Measurements from ENCODE around the gene CCDC184.

CCDC184 gene

DNA sequence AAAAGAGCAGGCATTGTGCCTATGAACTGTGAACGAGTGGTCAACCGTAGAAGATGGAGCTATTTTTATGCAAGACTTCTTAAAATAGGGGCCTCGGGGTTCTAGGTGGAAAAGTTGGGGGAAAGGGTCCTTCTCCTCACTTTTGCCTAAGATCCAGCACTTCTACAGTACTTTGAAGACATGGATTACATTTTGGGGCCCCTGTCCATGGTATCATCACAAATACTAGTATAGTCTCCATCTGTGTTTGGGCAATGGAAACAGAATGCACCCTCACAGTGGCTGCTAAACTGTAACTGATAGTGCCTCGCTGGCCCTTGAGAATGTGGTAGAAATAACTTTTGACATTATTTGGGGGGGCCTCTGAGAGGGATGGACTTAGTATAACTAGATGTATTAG lies 5.5 kb upstream of the CCDC184 start:
- no peak for DNase-seq (ENCODE audit: extremely low read depth in 1 of 2, low read depth in 1 of 2)

DNA sequence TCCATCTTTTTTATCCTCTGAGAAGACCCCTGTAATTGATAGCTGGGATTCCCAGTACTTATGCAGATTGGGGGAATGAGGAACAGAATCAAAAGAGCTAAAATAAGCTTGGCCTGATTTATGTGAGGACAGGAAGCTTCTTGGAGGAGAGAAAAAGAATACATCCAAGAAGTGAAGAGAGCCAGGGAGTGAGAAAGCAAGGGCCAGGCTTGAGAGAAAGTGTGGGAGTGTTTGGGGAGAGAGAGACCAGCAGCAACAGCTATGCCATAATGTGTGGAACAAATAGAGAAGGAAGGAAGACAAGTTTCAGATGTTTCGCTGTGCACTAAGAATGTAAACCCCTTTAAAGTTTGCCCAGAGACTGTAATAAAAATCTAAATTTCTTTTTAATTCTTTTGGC lies 4.0 kb upstream of the CCDC184 start:
- DNase-seq (ENCODE audit: extremely low read depth in 1 of 2, low read depth in 1 of 2) = no peak

DNA sequence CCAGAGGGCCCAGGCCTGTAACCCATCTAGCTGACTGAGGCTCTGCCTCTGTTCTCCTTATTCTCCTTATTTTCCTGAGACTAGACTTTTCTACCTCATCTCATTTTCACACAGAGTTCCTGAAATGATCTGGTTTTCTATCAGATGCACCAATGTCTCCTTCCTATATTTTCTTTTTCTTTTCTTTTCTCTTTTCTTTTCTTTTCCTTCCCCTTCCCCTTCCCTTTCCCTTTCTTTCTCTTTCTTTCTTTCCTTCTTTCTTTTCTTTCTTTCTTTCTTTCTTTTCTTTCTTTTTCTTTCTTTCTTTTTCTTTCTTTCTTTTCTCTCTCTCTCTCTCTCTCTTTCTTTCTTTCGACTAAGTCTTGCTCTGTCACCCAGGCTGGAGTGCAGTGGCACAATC lies 3.0 kb upstream of the CCDC184 start:
- no peak for DNase-seq (ENCODE audit: extremely low read depth in 1 of 2, low read depth in 1 of 2)

DNA sequence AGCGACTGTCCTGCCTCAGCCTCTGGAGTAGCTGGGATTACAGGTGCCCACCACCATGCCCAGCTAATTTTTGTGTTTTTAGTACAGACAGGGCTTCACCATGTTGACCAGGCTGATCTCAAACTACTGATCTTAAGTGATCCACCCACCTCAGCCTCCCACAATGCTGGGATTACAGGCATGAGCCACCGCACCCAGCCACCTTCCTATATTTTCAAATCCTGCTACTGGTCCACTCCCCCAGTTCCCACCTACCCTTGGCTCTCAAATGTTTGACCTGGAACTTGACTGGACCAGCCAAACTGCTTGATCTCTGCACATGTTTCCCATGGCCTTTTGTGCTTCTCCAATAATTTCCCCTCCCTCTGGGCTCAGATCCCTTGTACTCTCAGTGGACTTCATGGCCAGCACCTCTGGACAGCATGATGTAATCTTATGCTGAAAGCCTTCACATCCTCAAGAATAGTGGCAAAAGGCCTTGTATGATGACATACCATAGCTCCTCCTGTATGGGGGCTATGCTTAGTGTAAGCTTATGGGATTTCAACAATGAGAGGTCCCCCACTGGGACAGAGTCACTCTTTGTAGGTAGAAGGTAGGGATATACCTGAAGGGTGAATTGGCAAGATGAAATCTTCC lies 2.5 kb upstream of the CCDC184 start:
- DNase-seq (ENCODE audit: extremely low read depth in 1 of 2, low read depth in 1 of 2) = no peak

DNA sequence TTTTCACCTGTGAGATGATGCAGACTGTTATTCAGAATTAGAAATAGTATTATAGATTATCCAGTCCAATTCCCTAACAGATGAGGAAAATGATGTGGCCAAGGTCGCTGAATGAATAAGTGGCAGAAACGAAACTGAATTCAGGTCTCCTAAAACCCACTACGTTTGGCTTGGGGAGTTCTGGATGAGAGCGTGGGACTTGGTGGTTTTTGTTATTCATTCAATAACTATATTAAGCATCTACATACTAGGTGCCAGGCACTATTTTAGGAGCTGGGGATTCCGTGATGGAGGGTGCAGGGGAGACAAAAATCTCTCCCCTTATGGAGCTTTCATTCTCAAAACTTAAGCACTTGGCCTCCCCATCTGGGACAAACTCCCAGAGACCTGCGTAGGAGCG lies 813 bp upstream of the CCDC184 start:
- DNase-seq (ENCODE audit: extremely low read depth in 1 of 2, low read depth in 1 of 2) = no peak

DNA sequence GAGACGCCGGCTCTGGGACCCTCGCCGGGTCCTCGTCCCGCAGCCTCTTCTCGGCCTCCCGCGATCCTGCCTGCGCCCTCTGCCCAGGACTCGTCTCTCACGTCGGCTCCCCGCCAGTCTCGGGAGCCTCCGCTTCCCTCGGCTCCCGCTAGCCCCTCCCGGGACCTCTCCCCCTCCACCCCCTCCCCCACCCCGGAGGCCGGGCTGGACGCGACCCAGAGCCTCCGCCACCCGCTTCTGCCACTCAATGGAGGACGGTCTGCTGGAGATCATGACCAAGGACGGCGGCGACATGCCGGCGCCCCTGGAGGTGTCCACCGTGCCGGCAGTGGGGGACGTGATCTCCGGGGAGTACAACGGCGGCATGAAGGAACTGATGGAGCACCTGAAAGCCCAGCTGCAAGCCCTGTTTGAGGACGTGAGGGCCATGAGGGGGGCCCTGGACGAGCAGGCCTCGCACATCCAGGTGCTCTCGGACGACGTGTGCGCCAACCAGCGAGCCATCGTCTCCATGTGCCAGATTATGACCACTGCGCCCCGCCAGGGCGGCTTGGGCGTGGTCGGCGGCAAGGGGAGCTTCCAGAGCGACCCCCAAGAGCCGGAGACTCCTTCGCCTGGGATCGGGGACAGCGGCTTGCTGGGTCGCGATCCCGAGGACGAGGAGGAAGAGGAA lies 568 bp downstream of the CCDC184 start:
- no peak for DNase-seq (ENCODE audit: extremely low read depth in 1 of 2, low read depth in 1 of 2)

DNA sequence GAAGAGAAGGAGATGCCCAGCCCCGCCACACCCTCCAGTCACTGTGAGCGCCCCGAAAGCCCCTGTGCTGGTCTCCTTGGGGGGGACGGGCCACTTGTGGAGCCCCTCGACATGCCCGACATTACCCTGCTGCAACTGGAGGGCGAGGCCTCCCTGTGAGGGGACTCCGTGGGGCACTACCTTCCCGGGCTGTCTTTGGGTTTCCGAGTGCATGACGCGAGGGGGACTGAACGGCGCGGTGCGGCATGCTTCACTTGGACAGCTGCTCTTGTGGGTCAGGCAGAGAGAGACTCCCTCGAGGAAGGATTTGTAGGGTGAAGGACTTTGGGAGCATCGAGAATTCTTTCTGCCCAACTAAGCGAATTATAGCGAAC lies 1.1 kb downstream of the CCDC184 start:
- no peak for DNase-seq (ENCODE audit: extremely low read depth in 1 of 2, low read depth in 1 of 2)

DNA sequence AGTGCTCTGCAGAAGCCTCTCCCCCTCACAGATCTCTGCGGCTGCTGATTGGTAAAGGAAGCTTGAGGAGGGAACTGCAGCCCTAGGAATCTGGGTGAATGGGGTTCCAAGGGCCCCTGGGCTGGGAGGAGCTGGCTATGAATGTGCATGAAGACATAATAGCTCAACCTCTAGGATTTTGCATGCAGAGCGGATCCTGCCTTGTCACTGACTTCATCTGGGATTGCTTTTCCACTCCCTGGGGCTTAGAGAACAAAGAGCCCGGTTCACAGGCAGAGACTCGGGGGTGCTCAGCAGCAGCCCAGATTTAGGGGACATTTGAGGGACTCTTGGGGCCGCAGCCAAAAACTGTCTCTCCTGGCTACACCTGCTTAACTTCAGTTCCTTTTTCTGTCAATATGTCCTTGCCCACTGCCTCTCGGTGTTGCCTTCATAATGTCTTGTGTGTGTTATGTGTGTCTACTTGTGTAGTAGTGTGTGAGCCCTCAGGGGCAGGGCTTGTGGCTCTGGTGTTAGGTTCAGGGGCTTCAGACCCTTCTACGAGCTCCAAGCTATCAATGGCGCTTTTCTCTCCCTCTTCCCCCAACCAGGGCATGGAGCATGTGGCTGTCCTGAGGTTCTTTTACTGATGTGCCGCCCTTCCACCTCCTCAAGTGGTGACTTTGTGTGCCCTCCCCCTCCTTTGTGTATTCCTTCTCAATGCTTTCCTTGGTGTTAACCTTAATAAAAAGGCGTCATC lies 1.9 kb downstream of the CCDC184 start:
- no peak for DNase-seq (ENCODE audit: extremely low read depth in 1 of 2, low read depth in 1 of 2)

DNA sequence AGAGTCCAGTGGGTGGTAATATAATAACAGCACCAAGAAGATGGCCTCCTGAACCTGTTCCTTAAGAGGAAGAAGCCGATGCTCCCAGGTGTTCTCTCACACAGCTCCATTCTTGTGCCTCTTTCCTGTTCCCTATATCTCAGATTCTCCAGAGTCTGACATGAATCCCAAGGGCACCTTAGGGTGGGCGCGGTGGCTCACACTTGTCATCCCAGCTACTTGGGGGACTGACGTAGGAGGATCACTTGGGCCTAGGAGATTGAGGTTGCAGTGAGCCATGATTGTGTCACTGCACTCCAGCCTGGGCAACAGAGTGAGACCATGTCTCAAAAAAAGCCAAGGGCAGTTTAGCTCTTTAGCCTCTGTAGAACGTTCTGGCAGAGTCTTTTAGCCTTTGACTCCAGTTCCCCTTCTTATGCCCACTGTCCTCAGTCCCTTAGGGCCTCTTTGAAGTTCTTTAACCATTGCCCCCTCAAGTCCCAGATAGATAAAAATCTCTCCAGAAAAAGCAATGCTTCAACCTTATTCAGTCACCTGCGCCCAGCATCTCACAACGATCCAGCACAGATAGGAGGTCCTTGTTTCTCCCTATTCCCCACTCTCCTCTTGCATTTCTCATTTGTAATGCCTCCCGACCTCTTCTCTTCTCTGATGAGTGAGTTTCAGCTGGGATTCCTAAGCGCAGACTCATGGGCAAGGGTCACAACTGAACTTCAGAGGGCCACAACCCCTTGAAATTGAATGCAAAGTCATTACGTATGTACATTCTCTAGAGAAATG lies 4.7 kb downstream of the CCDC184 start:
- DNase-seq (ENCODE audit: extremely low read depth in 1 of 2, low read depth in 1 of 2) = no peak

DNA sequence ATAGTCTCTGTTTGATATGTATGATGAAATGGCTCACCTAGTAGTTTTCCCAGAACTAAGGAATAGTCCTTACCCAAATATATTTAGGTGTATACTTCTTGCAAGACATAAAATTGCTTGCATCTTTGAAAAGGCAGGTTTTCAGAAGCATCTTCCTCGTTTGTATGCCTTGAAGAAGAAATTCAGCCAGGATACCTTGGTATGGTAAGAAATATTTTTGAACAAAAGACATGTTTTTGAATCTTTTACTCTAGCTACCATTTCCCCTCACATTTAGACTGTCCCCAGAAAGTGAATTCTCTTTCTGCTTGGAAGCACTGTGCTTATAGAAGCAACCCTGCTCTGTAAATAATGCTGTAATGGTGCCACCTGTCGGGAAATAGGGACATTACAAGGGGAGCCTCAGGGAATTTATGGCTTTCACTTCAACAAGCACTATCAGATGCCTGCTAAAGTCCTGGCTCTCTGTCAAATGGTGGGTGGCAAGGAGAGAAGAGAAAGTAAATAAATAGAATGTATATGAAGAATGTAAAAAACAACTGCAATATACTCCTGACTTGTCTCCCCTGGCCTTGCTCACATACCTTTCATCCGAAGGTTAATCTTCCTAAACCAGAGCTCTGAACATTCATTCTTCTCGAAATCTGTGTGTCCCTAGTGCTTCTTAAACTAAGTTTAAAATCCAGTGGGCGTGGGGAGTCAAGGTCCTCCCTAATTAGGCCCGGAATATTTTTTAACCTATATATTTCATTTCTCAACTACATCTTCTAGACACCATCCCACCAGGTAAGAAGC lies 6.1 kb downstream of the CCDC184 start:
- no peak for DNase-seq (ENCODE audit: extremely low read depth in 1 of 2, low read depth in 1 of 2)

DNA sequence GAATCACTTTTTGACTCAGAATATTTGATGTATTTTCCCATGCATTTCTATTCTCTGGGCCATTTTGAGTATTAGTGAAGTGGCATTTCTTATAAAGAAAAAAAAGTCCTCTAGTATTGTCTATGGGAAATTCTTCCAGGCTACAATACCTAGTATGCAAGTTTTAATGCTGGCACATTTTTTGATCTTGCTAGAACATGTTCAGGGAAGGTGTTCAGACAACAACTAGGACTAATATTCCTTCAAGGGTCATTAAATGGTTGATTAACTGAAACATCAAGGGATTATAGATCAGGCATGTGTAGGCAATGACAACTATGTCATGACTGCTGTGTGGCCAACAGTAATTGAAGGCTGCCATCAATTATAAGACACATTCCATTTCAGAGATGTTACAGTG lies 7.7 kb downstream of the CCDC184 start:
- no peak for DNase-seq (ENCODE audit: extremely low read depth in 1 of 2, low read depth in 1 of 2)

DNA sequence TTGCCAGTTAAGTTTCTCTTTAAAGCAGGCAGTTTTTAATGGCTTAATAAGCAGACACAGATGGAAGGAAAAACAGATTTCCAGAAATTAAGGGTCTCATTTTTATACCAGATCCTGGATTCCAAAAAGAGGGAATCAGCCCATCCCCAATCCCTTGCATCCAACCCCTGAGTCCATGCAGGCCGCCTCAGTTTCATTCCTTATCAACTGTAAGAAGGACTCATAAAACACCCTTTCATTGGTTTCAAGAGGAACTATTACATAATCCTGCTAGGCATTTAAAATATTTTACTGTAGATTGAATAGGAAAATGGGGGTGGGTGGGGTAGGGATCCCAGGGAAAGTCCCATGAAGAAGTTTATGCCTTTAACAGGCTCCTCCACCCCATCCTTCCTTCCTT lies 9.4 kb downstream of the CCDC184 start:
- no peak for DNase-seq (ENCODE audit: extremely low read depth in 1 of 2, low read depth in 1 of 2)

DNA sequence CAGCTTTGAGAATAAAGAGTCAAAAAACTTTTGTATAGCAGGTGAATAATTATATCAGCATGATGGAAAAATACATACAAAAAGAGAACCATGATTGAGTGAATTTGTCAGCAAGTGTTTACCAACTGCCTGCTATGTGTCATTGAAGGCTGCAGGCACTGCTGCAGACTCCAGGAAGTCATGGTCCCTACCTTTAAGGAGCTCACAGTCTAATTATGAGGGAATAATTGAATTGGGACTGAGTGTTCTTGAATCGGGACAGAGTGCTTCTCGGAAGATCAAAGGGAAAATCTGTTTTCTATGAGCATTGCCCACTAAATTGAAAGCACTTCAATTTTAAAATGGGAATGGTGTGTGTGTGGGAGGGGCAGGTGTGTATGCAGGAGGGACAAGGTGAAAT lies 10.2 kb downstream of the CCDC184 start:
- DNase-seq (ENCODE audit: extremely low read depth in 1 of 2, low read depth in 1 of 2) = no peak

DNA sequence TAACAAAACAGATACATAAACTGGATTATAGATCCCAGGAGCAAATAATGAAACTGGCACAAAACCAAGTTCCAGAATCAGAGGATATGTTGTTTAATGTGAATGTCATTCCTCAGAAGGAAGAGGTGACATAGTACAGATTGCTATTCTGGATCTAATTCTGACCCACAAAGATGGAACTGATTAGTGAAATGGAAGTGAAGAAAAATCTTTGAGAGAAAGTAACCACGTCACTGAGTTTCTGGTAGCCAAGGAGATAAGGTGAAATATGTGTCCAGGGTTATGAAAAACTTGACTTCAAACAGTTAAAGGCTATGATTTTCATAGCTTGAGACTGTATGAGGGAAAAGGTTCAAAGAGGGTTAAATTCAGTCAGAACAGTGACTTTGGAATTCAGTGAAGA lies 11.4 kb downstream of the CCDC184 start:
- no peak for DNase-seq (ENCODE audit: extremely low read depth in 1 of 2, low read depth in 1 of 2)

DNA sequence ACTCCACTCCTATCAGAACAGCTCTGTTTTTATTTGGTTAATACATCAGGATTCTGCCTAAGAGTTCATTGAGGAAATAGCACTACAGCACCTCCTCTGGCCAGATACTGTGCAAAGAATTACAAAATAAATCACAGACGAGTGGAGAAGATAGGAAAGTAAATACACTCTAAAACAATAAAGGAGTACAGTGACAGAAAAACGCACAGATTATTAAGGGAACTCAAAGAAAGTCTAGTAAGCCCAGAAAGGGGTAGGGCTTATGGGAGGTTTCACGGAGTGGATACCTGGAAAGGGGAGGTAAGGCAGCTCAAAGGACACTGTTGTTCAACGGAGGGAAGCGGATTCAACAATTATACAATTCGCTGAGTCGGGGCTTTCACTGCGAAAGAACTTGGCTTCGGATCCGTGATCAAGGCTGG lies 14.1 kb downstream of the CCDC184 start:
- no peak for DNase-seq (ENCODE audit: extremely low read depth in 1 of 2, low read depth in 1 of 2)

DNA sequence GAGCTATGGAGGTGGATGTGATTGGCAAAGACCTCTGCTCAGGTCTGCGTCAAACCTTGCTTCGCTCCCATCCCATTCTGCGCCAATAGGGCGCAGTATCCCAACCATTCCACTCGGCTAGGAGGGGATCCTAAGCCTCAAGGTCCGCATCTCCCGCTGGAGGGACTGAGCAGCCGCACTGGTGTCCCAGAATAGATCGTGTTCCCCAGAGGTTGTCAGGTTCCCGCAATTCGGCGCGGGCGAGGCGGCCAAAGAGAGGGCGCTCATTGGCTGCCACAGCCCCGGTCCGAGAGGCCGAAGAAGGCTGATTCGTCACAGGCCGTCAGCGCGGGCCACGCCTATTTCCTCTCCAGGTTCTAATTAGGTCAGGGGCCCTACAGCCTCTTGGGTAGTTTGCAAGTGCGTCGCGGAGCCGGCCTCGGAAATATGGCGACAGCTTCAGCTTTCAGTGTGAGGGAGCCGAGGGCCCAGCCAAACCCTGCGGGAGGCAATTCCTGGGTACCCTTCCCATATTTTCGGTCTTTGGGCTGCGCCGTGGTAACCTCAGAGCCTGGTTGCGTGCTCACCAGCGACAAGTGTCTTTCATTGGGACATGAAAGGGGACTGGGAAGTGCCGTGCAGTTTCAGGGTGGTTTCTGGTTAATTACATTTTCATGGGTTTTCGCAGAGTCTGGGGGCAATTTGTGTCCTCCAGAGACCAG lies 14.7 kb downstream of the CCDC184 start:
- peak; percentile 87 to 94 for DNase-seq (ENCODE audit: extremely low read depth in 1 of 2, low read depth in 1 of 2)

DNA sequence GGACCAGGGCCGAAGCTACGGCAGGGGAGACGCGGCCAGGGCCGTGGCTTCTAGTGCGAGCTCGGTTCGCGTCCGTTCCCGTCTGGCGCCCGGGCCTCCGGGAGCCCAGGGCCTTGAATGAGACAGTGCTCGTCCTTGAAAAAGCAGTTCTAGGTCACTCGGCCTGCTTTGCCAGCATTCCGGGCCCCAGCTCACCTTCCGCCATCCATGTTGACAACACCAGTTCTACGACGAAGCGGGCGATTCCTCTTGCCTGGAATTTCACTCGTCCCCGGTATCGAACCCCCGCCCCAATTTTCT lies 15.2 kb downstream of the CCDC184 start:
- no peak for DNase-seq (ENCODE audit: extremely low read depth in 1 of 2, low read depth in 1 of 2)

DNA sequence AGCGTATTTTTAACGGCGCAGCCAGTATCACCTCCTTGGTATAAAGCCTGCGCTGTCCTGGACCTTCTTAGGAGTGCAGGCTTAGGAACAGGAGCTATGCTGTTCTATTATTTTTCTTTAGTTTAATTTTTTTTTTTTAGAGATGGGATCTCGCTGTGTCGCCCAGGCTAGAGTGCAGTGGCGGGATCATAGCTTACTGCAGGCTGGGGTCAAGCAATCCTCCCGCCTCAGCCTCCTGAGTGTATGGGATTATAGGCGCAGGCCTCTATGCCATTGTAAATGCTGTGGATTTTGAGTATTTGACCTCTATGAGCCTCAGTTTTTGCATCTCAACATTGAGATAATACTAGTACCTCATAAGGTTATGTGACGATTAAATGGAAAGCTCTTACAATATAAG lies 15.5 kb downstream of the CCDC184 start:
- DNase-seq (ENCODE audit: extremely low read depth in 1 of 2, low read depth in 1 of 2) = no peak

DNA sequence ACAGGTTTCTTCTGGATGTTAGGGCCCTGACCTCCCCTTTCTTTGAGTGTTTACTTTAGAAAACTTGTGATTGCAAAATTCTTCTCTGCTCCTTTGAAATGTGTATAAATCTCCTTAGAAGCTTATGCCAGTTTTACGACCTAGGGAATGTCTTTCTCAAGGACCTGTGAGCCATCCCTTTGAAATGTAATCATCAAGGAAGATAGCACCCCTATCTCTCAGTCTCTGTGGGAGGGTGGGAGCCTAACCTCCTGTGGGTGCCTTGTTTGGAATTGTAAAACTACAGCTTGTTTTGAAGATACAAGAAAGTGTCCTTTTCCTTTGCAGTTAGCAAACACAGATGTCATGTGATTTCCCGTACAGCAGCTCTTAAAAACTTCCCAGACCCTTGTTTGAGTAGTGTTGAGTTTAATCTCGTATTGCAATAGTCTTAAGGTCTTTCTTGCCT lies 16.4 kb downstream of the CCDC184 start:
- no peak for DNase-seq (ENCODE audit: extremely low read depth in 1 of 2, low read depth in 1 of 2)

DNA sequence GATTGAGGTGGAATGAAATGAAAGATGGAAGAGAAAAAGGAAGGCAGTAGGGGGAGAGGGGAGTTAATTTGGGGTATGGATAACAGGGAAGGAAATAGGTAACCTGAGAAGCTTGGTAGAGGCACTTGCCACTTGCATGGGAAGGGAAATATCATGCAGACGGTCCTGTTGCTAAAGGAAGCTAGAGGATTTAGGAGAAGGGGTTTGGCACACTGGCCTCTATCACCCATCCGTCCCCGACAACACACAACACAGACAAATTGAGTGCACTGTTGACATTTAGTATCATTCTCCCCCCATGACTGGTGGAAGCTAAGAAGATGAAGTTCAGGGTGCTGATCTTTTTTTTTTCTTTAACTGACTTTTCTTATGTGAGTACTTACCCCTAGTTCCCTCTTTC lies 17.6 kb downstream of the CCDC184 start:
- no peak for DNase-seq (ENCODE audit: extremely low read depth in 1 of 2, low read depth in 1 of 2)

Data from stimulated activated CD8-positive, alpha-beta memory T cell treated with anti-CD3 and anti-CD28 coated beads, Interleukin-7, amount 100 ng/mL, for 48 hours (primary cell).